Measurements from ENCODE around the gene C2orf92.

- TF ChIP-seq GATA2 (IDR thresholded peaks at IDR 0.05; ENCODE audit: low read depth, low read length) (no peak), GATA3 (IDR thresholded peaks at IDR 0.05; ENCODE audit: low read depth, low read length) (no peak)
Measured at GRCh38 chr2:97654791-97655190, 14.7 kb upstream of the C2orf92 start.
